H1 (cell line): Measurements from ENCODE around the gene IRAK4. TPM values are rescaled to one million over a fixed set of nuclear protein-coding genes. Genes with fewer than 3 reads are reported as not detected.

Experiments used
- CTCF ChIA-PET: fragments of 300-600 bp; sonication (Branson Sonifier 250); formaldehyde crosslinking; loops from one replicate; lab custom pipeline; 2021; ENCODE audit not compliant: partially characterized antibody; lab: Charles Lee
- POLR2A ChIA-PET: fragments of 300-600 bp; sonication (Branson Sonifier 250); formaldehyde crosslinking; loops from one replicate; lab custom pipeline; 2021; ENCODE audit warnings: inconsistent platforms; ENCODE audit not compliant: partially characterized antibody; lab: Charles Lee
- DNase-seq, 2 experiments: peaks; one replicate each; pipeline versions ENCODE4 v3.0.0 to v3.0.0-alpha.2; 2010 to 2022; ENCODE audit warnings: low spot score in 2 of 2, low read depth in 1 of 2, mixed read lengths in 1 of 2
- FAIRE-seq: peaks from 2 replicates; lab custom pipeline; 2011; peaks lifted over from hg19 to GRCh38; lab: Jason Lieb, UNC
- H2AFZ ChIP-seq: 2 replicates; pipeline ENCODE4 v1.8.1; 2012; ENCODE audit warnings: low read length, inconsistent platforms
- H2AK5ac ChIP-seq: 2 replicates; pipeline ENCODE4 v1.6.1; 2013; ENCODE audit warnings: low read depth, low read length
- H2BK120ac ChIP-seq: replicated peaks from 2 replicates; pipeline ENCODE3; 2013; ENCODE audit warnings: low read depth, low read length, inconsistent platforms
- H2BK12ac ChIP-seq: 2 replicates; pipeline ENCODE4 v1.6.1; 2013; ENCODE audit warnings: low read depth, low read length
- H2BK15ac ChIP-seq: 2 replicates; pipeline ENCODE4 v1.6.1; 2013; ENCODE audit warnings: low read length
- H2BK20ac ChIP-seq: 2 replicates; pipeline ENCODE4 v1.6.1; 2013; ENCODE audit warnings: low read length
- H2BK5ac ChIP-seq: 2 replicates; pipeline ENCODE4 v1.6.1; 2013; ENCODE audit warnings: low read depth, low read length
- H3K14ac ChIP-seq: 2 replicates; pipeline ENCODE4 v1.6.1; 2013; ENCODE audit warnings: inconsistent platforms; ENCODE audit not compliant: insufficient read length
- H3K18ac ChIP-seq: 2 replicates; pipeline ENCODE4 v1.6.1; 2013; ENCODE audit warnings: low read length; ENCODE audit errors: extremely low read depth
- H3K23ac ChIP-seq: 2 replicates; pipeline ENCODE4 v1.6.1; 2013; ENCODE audit warnings: inconsistent platforms; ENCODE audit not compliant: insufficient read length
- H3K23me2 ChIP-seq: 2 replicates; pipeline ENCODE4 v1.6.1; 2013; ENCODE audit warnings: low read depth, low read length
- H3K27ac ChIP-seq: 2 replicates; pipeline ENCODE4 v1.6.1; 2011; ENCODE audit warnings: low read depth, low read length, inconsistent platforms
- H3K27me3 ChIP-seq, 4 experiments: replicated peaks in 1 of 4; 1 replicate in 1 of 4; 2 replicates in 3 of 4; pipeline versions ENCODE4 v1.6.1 to v1.8.1; 2011 to 2013; ENCODE audit warnings: low read length in 3 of 4, mild to moderate bottlenecking in 3 of 4, inconsistent platforms in 2 of 4, mixed read lengths in 2 of 4, moderate library complexity in 1 of 4; ENCODE audit not compliant: control insufficient read depth in 3 of 4, insufficient read depth in 3 of 4; ENCODE audit errors: extremely low read depth in 1 of 4
- H3K36me3 ChIP-seq, 4 experiments: 2 replicates each; pipeline versions ENCODE4 v1.6.1 to v1.8.1; 2011 to 2013; ENCODE audit warnings: mild to moderate bottlenecking in 4 of 4, low read length in 3 of 4, moderate library complexity in 2 of 4, control low read depth in 1 of 4, inconsistent platforms in 1 of 4; ENCODE audit not compliant: insufficient read depth in 4 of 4, control insufficient read depth in 2 of 4
- H3K4ac ChIP-seq: replicated peaks from 2 replicates; pipeline ENCODE3; 2013; ENCODE audit warnings: low read length, low read depth, mixed read lengths, inconsistent platforms; ENCODE audit not compliant: insufficient read length
- H3K4me1 ChIP-seq, 4 experiments: replicated peaks in 1 of 4; 1 replicate in 1 of 4; 2 replicates in 3 of 4; pipeline versions ENCODE4 v1.6.1 to v1.8.1; 2011 to 2013; ENCODE audit warnings: low read length in 3 of 4, inconsistent platforms in 2 of 4, mixed read lengths in 1 of 4; ENCODE audit not compliant: insufficient read depth in 4 of 4, control insufficient read depth in 3 of 4
- H3K4me2 ChIP-seq, 2 experiments: 2 replicates each; pipeline versions ENCODE4 v1.6.1 to v1.8.1; 2011 to 2013; ENCODE audit warnings: low read depth in 2 of 2, low read length in 2 of 2, control low read depth in 1 of 2, inconsistent platforms in 1 of 2, mild to moderate bottlenecking in 1 of 2; ENCODE audit not compliant: insufficient read depth in 1 of 2
- H3K4me3 ChIP-seq, 4 experiments: fragments of 200-600, 300-600 bp in 1 of 4; sonication (generic), shearing (Covaris generic), sonication (Bioruptor Twin) in 1 of 4; 2 replicates each; pipeline versions ENCODE4 v1.5.1 to v1.8.1; 2011 to 2016; ENCODE audit warnings: low read length in 4 of 4, low read depth in 3 of 4, control low read depth in 2 of 4, inconsistent platforms in 2 of 4, mild to moderate bottlenecking in 2 of 4, mixed read lengths in 1 of 4, moderate library complexity in 1 of 4; ENCODE audit not compliant: insufficient read depth in 2 of 4; ENCODE audit errors: extremely low read depth in 1 of 4
- H3K56ac ChIP-seq: replicated peaks from 2 replicates; pipeline ENCODE3; 2013; ENCODE audit warnings: low read depth, mild to moderate bottlenecking, mixed read lengths, low read length, inconsistent platforms; ENCODE audit not compliant: insufficient read length
- H3K79me1 ChIP-seq: 2 replicates; pipeline ENCODE4 v1.6.1; 2013; ENCODE audit warnings: low read depth, low read length, control low read depth
- H3K79me2 ChIP-seq, 2 experiments: 2 replicates each; pipeline versions ENCODE4 v1.6.1 to v1.8.1; 2012 to 2013; ENCODE audit warnings: low read length in 2 of 2, mild to moderate bottlenecking in 2 of 2, inconsistent platforms in 1 of 2; ENCODE audit not compliant: insufficient read depth in 2 of 2, control insufficient read depth in 1 of 2
- H3K9ac ChIP-seq, 4 experiments: replicated peaks in 1 of 4; 1 replicate in 1 of 4; 2 replicates in 3 of 4; pipeline versions ENCODE4 v1.6.1 to v1.8.1; 2011 to 2013; ENCODE audit warnings: low read depth in 3 of 4, low read length in 3 of 4, control low read depth in 2 of 4, mild to moderate bottlenecking in 2 of 4, moderate library complexity in 2 of 4, inconsistent platforms in 1 of 4; ENCODE audit errors: extremely low read depth in 1 of 4
- H3K9me3 ChIP-seq, 2 experiments: 2 replicates each; pipeline versions ENCODE4 v1.6.1 to v1.8.1; 2012 to 2013; ENCODE audit warnings: mild to moderate bottlenecking in 2 of 2, moderate library complexity in 2 of 2, control low read depth in 1 of 2, inconsistent platforms in 1 of 2, low read depth in 1 of 2, low read length in 1 of 2, mixed read lengths in 1 of 2; ENCODE audit not compliant: insufficient read depth in 2 of 2
- H4K20me1 ChIP-seq, 2 experiments: replicated peaks in 1 of 2; 2 replicates each; pipeline versions ENCODE3 to v1.8.1; 2011 to 2013; ENCODE audit warnings: inconsistent platforms in 2 of 2, low read length in 2 of 2, mild to moderate bottlenecking in 1 of 2; ENCODE audit not compliant: insufficient read depth in 2 of 2, control insufficient read depth in 1 of 2
- H4K5ac ChIP-seq: 2 replicates; pipeline ENCODE4 v1.6.1; 2013; ENCODE audit warnings: low read length, low read depth, mixed read lengths, inconsistent platforms; ENCODE audit not compliant: insufficient read length
- H4K8ac ChIP-seq: 2 replicates; pipeline ENCODE4 v1.8.0; 2013; ENCODE audit warnings: mild to moderate bottlenecking, moderate library complexity, low read length, inconsistent platforms; ENCODE audit not compliant: insufficient read depth; ENCODE audit errors: extremely low read depth
- H4K91ac ChIP-seq: replicated peaks from 2 replicates; pipeline ENCODE3; 2013; ENCODE audit warnings: low read length, mixed read lengths, inconsistent platforms; ENCODE audit not compliant: insufficient read length
- CREB1 ChIP-seq: IDR thresholded peaks from 2 replicates; pipeline ENCODE4 v1.6.1; 2012; ENCODE audit warnings: inconsistent platforms
- CTCF ChIP-seq, 3 experiments: IDR thresholded peaks; 1 replicate in 2 of 3; 2 replicates in 1 of 3; pipeline versions ENCODE4 v1.5.1 to v1.6.1; 2011; ENCODE audit warnings: low read length in 3 of 3, mild to moderate bottlenecking in 3 of 3, inconsistent platforms in 2 of 3, low read depth in 1 of 3, moderate library complexity in 1 of 3; ENCODE audit not compliant: insufficient read depth in 1 of 3; ENCODE audit errors: control extremely low read depth in 1 of 3
- EP300 ChIP-seq, 2 experiments: IDR thresholded peaks; 1 replicate in 1 of 2; 2 replicates in 1 of 2; pipeline ENCODE4 v1.6.1; 2011 to 2012; ENCODE audit warnings: low read depth in 2 of 2, low read length in 2 of 2, mild to moderate bottlenecking in 2 of 2, borderline replicate concordance in 1 of 2, inconsistent platforms in 1 of 2, moderate library complexity in 1 of 2
- FOSL1 ChIP-seq: IDR thresholded peaks from 2 replicates; pipeline ENCODE4 v1.6.1; 2011; ENCODE audit warnings: mild to moderate bottlenecking, low read depth, low read length, moderate library complexity; ENCODE audit not compliant: insufficient read depth
- GABPA ChIP-seq: IDR thresholded peaks from 2 replicates; pipeline ENCODE4 v1.6.1; 2011; ENCODE audit warnings: mild to moderate bottlenecking, low read length, moderate library complexity, borderline replicate concordance; ENCODE audit not compliant: insufficient read depth
- JUND ChIP-seq: IDR thresholded peaks from 2 replicates; pipeline ENCODE4 v1.6.1; 2011; ENCODE audit warnings: mild to moderate bottlenecking, improper control_type of control experiment, low read length
- NRF1 ChIP-seq: IDR thresholded peaks from 2 replicates; pipeline ENCODE4 v1.6.1; 2011; ENCODE audit warnings: mild to moderate bottlenecking, low read depth, low read length, improper control_type of control experiment
- SIX5 ChIP-seq: IDR thresholded peaks from 2 replicates; pipeline ENCODE4 v1.6.1; 2011; ENCODE audit warnings: mild to moderate bottlenecking, low read depth, low read length
- SP4 ChIP-seq: IDR thresholded peaks from 2 replicates; pipeline ENCODE4 v1.6.1; 2012; ENCODE audit warnings: low read length, inconsistent platforms
- SRF ChIP-seq: IDR thresholded peaks from 2 replicates; pipeline ENCODE4 v1.6.1; 2011; ENCODE audit warnings: mild to moderate bottlenecking, low read depth, low read length, moderate library complexity
- TEAD4 ChIP-seq: IDR thresholded peaks from 2 replicates; pipeline ENCODE4 v1.6.1; 2012; ENCODE audit warnings: low read depth, low read length, inconsistent platforms, mixed read lengths
- YY1 ChIP-seq: IDR thresholded peaks from 2 replicates; pipeline ENCODE4 v1.6.1; 2011; ENCODE audit warnings: low read depth, mild to moderate bottlenecking, low read length
- WGBS, 2 experiments: shearing (Covaris generic) in 1 of 2; methylation state at CpG; one replicate each; pipeline versions ENCODE4 v1.1.6 to v1.1.7; 2013 to 2015; ENCODE audit warnings: low lambda C conversion rate in 2 of 2, mixed read lengths in 2 of 2, inconsistent platforms in 1 of 2, low coverage in 1 of 2, missing lambda C conversion rate in 1 of 2; ENCODE audit not compliant: insufficient replicate concordance in 2 of 2, insufficient coverage in 1 of 2, insufficient read length in 1 of 2; ENCODE audit errors: extremely low coverage in 1 of 2, missing lambda C conversion rate in 1 of 2; 5-methylcytosine and 5-hydroxymethylcytosine counted together
- polyA plus RNA-seq, 7 experiments: library from polyadenylated mRNA; depleted of rRNA in 3 of 7; stranded (reverse) in 5 of 7; unstranded in 2 of 7; fragments of >200 nt in 5 of 7; fragments of 200-250 nt in 2 of 7; gene quantifications; 1 replicate in 5 of 7; 2 replicates in 1 of 7; 4 replicates in 1 of 7; pipeline versions ENCODE4 v1.2.1 to v1.2.3, GENCODE V29; 2011 to 2013; ENCODE audit warnings: missing spikeins in 2 of 7, mixed read lengths in 2 of 7
- total RNA-seq: library from RNA; stranded (reverse); fragmentation: NEBNext Ultra II Directional; extraction: Animal tissue kit (Norgen Biotek cat#: 25700); gene quantifications from 2 replicates; pipeline ENCODE4 v1.2.1, GENCODE V29; 2021

IRAK4 gene
- total and polyA plus RNA-seq, 2 of the 8 experiments (the other 6 are each of a cell fraction or from before 2014, with no cell fraction given), result 2.3 to 7.7 TPM

- Histone ChIP-seq H3K4me3 (peak overlapping the region; percentile 53 to 98 (median 78)), H4K91ac (no peak overlapping the region), H3K79me1 (no peaks in the 10 kb centered on the region), H2AK5ac (no peak overlapping the region), H3K9ac (peak overlapping the region; percentile 85 to 93 (median 87); a peak in 6 of 7 replicates), H3K4ac (no peak overlapping the region), H2AFZ (peak overlapping the region; percentile 72; the same call in 1 of the 2 replicates), H3K4me1 (peaks cover 0 to 3% (median 0%) of the 10 kb centered on the region in 4 experiments; a peak in 1 of 7 replicates), H3K18ac (no peak overlapping the region), H3K36me3 (peaks cover 0 to 20% (median 2%) of the 10 kb centered on the region in 4 experiments; a peak in 2 of 8 replicates), H4K20me1 (no peaks in the 10 kb centered on the region), H3K79me2 (peaks cover 0 to 25% of the 10 kb centered on the region in 2 experiments; a peak in 2 of 4 replicates), H3K14ac (no peak overlapping the region), H2BK120ac (no peak overlapping the region), H4K5ac (peak overlapping the region; percentile 88), H3K27me3 (no peaks in the 10 kb centered on the region), H4K8ac (no peak overlapping the region), H3K4me2 (peak overlapping the region; percentile 65 to 71), H2BK20ac (no peak overlapping the region), H3K56ac (no peak overlapping the region), H3K23ac (no peak overlapping the region), H2BK12ac (no peak overlapping the region), H3K23me2 (peaks cover 2% of the 10 kb centered on the region; the same call in 1 of the 2 replicates), H2BK15ac (no peak overlapping the region), H2BK5ac (no peak overlapping the region), H3K27ac (peak overlapping the region; percentile 87; the same call in 1 of the 2 replicates), H3K9me3 (no peaks in the 10 kb centered on the region)
- ChIA-PET CTCF (interaction anchor here (1.0 to 3.9 kb wide), 6 partner anchors 8 to 76 kb away, joined by 3 to 28 read pairs (median 5); no protein-coding TSS in a partner anchor), POLR2A (interaction anchor here (1.2 to 3.3 kb wide), 12 partner anchors 9 to 113 kb away, joined by 3 to 24 read pairs (median 6); partner anchors contain the start of gene TMEM117)
- 34% methylated on average over 3 of the region's 3 CpGs; no CpG with 5 or more reads in 1 of the 2 experiments for WGBS, 2 experiments
- FAIRE-seq (no peak), DNase-seq (no peak)
- TF ChIP-seq GABPA, result no peak
- no peak for TF ChIP-seq JUND
- TF ChIP-seq CREB1, result no peak
- no peak for TF ChIP-seq CTCF (IDR thresholded peaks at IDR 0.05; ENCODE audit: control extremely low read depth in 1 of 3, insufficient read depth in 1 of 3, low read depth in 1 of 3, low read length in 3 of 3)
- no peak for TF ChIP-seq NRF1
- no peak for TF ChIP-seq TEAD4
- no peak for TF ChIP-seq YY1
- TF ChIP-seq SIX5, result no peak
- no peak for TF ChIP-seq SRF
- no peak for TF ChIP-seq EP300 (IDR thresholded peaks at IDR 0.05; ENCODE audit: borderline replicate concordance in 1 of 2, low read depth in 2 of 2, low read length in 2 of 2)
- no peak for TF ChIP-seq FOSL1
- no peak for TF ChIP-seq SP4
Measured at GRCh38 chr12:43806737-43807072, 48.0 kb downstream of the IRAK4 start.
